ENCODE results near the gene TBP.
"Not testable (repeated sequence)": the region's sequence is repeated elsewhere in the genome, so short reads cannot be mapped to it uniquely, and the experiment has no call there.

Gene TBP

GRCh38 chr6:170554013-170554795 is at the start of gene TBP:
TSS of gene TBP (plus strand) at chr6:170554369. CDS start at chr6:170557030, 2,661 bp downstream.
- H3K4me3 ChIP-seq (ENCODE audit: low read depth, low read length) = peak within 1 kb of the TSS; percentile 81
- TF ChIP-seq CTCF (IDR thresholded peaks at IDR 0.05; ENCODE audit: control insufficient read depth, extremely low read depth, insufficient read depth) = no peak
- DNase-seq (ENCODE audit: low read depth) = peak; percentile 98

- no peak for TF ChIP-seq CTCF (IDR thresholded peaks at IDR 0.05; ENCODE audit: control insufficient read depth, extremely low read depth, insufficient read depth)
- H3K4me3 ChIP-seq (ENCODE audit: low read depth, low read length) = no peak overlapping the region
- no peak for DNase-seq (ENCODE audit: low read depth)
Measured at GRCh38 chr6:170504479-170504878, 49.7 kb upstream of the TBP start.

- no peak for TF ChIP-seq CTCF (IDR thresholded peaks at IDR 0.05; ENCODE audit: control insufficient read depth, extremely low read depth, insufficient read depth)
- no peak overlapping the region for H3K4me3 ChIP-seq (ENCODE audit: low read depth, low read length)
- DNase-seq (ENCODE audit: low read depth) = peak; percentile 68
Measured at GRCh38 chr6:170505306-170505705, 48.9 kb upstream of the TBP start.

GRCh38 chr6:170506446-170506845 is 47.7 kb upstream of the TBP start:
- no peak overlapping the region for H3K4me3 ChIP-seq (ENCODE audit: low read depth, low read length)
- no peak for DNase-seq (ENCODE audit: low read depth)
- no peak for TF ChIP-seq CTCF (IDR thresholded peaks at IDR 0.05; ENCODE audit: control insufficient read depth, extremely low read depth, insufficient read depth)

GRCh38 chr6:170507728-170508127 is 46.4 kb upstream of the TBP start:
- DNase-seq (ENCODE audit: low read depth); H3K4me3 ChIP-seq (ENCODE audit: low read depth, low read length): not testable (repeated sequence)

- not testable (repeated sequence) for H3K4me3 ChIP-seq (ENCODE audit: low read depth, low read length); DNase-seq (ENCODE audit: low read depth)
Measured at GRCh38 chr6:170508275-170508674, 45.9 kb upstream of the TBP start.

GRCh38 chr6:170508892-170509722 is 45.1 kb upstream of the TBP start:
- H3K4me3 ChIP-seq (ENCODE audit: low read depth, low read length); DNase-seq (ENCODE audit: low read depth): not testable (repeated sequence)

- H3K4me3 ChIP-seq (ENCODE audit: low read depth, low read length) = no peak overlapping the region
- TF ChIP-seq CTCF (IDR thresholded peaks at IDR 0.05; ENCODE audit: control insufficient read depth, extremely low read depth, insufficient read depth) = no peak
- no peak for DNase-seq (ENCODE audit: low read depth)
Measured at GRCh38 chr6:170509723-170510018, 44.5 kb upstream of the TBP start.
